ENCODE measurements around the gene ANKS1B.
"Not testable (repeated sequence)": the region's sequence is repeated elsewhere in the genome, so short reads cannot be mapped to it uniquely, and the experiment has no call there.

Gene ANKS1B

DNA sequence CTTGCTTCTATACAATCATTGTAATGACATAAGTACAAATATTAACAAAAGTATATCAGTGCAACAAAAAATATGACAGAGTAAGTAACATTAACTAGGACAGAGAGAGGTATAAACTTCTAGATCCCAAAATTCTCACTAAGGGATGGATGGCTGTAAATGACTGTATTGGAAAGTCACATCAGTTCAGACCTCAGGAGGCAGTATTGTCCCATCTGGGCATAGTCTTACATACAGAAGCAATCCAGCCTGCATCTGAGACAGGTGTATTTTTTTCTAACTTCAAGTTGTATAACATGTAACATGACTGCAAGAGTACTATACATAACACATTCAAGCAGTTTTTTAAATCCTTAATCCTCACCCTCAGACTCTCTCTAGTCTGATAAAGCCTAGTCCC is 238.2 kb downstream of the ANKS1B start:
- FAIRE-seq: no peak

GRCh38 chr12:99745895-99746294 is 238.8 kb downstream of the ANKS1B start:
- FAIRE-seq: peak; percentile 64

GRCh38 chr12:99745121-99745520 is 239.6 kb downstream of the ANKS1B start:
- FAIRE-seq: no peak

- no peak for FAIRE-seq
Measured at GRCh38 chr12:99736760-99737269, 247.9 kb downstream of the ANKS1B start.

DNA sequence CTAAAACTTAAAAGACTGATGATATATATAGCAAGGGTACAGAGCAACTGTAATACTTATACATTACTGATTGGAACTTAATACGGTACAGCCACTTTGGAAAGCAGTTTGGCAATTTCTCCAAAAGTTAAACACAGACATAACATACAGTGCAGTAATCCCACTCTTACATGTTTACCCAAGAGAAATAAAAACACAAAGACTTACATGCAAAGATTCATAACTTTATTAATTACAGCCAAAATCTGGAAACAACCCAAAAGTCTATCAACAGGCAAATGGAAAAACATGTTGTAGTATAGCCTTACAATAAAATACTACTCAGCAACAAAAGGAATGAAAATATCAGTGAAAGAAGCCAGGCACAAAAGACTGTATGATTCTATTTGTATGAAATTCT is 252.6 kb downstream of the ANKS1B start:
- FAIRE-seq: no peak

GRCh38 chr12:99722690-99723486 is 261.8 kb downstream of the ANKS1B start:
- no peak for FAIRE-seq

DNA sequence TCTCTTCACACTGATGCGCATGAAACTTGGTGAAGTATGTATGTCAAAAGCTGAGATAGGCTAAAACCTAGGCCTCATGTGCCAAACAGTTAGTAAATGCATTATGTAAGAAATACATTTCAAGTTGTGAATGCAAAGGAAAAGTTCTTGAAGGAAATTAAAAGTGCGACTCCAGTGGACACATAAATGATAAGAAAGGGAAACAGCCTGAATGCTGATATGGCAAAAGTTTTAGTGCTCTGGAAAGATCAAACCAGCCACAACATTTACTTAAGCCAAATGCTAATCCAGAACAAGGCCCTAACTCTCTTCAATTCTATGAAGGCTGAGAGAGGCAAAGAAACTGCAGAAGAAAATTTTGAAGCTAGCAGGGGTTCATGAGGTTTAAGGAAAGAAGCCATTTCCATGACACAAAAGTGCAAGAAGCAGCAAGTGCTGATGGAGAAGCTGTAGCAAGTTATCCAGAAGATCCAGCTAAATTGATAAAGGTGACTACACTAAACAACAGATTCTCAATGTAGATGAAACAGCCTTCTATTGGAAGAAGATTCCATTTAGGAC is 262.9 kb downstream of the ANKS1B start:
- no peak for FAIRE-seq

DNA sequence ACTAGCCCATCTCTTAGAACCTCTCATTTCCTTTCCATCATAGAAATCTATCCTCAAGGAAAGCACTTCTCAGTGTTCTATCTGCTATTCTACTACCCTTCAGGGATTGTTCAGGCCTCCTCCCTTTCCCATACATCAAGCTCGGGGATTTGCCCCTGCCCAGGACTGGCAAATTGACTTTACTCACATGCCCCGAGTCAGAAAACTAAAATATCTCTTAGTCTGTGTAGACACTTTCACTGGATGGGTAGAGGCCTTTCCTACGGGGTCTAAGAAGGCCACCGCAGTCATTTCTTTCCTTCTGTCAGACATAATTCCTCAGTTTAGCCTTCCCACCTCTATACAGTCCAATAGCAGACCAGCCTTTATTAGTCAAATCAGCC is 264.7 kb downstream of the ANKS1B start:
- FAIRE-seq: not testable (repeated sequence)

DNA sequence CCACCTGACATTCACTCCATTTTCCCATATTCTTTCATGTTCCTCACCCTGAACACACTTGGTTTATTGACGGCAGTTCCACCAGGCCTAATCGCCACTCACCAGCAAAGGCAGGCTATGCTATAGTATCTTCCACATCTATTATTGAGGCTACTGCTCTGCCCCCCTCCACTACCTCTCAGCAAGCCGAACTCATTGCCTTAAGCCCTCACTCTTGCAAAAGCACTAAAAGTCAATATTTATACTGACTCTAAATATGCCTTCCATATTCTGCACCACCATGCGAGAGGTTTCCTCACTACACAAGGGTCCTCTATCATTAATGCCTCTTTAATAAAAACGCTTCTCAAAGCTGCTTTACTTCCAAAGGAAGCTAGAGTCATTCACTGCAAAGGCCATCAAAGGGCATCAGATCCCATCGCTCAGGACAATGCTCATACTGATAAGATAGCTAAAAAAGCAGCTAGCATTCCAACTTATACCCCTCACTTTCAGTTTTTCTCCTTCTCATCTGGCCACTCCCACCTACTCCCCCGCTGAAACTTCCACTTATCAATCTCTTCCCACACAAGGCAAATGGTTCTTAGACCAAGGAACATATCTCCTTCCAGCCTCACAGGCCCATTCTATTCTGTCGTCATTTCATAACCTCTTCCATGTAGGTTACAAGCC is 265.2 kb downstream of the ANKS1B start:
- FAIRE-seq: not testable (repeated sequence)

DNA sequence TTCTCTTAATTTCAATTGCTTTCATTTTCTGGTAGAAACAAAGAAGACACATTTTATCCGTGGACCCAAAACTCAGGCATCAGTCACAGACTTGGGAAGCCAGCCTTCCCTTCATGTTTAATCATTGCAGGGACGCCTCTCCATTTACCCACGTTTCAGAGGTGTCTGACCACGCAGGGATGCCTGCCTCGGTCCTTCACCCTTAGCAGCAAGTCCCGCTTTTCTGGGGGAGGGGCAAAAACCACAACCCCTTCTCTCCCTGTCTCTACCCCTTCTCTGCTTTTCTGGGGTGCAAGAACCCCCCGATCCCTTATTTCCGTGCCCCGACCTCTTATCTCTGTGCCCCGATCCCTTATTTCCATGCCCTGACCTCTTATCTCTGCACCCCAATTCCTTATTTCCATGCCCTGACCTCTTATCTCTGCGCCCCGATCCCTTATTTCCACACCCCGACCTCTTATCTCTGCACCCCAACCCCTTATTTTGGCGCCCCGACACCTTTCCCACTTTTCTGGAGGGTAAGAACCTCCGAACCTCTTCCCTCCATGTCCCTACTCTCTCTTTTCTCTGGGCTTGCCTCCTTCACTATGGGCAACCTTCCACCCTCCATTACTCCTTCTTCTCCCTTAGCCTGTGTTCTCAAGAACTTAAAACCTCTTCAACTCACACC is 268.8 kb downstream of the ANKS1B start:
- FAIRE-seq: not testable (repeated sequence)

- not testable (repeated sequence) for FAIRE-seq
Measured at GRCh38 chr12:99714921-99715320, 269.8 kb downstream of the ANKS1B start.

- FAIRE-seq: no peak
Measured at GRCh38 chr12:99713946-99714520, 270.7 kb downstream of the ANKS1B start.

DNA sequence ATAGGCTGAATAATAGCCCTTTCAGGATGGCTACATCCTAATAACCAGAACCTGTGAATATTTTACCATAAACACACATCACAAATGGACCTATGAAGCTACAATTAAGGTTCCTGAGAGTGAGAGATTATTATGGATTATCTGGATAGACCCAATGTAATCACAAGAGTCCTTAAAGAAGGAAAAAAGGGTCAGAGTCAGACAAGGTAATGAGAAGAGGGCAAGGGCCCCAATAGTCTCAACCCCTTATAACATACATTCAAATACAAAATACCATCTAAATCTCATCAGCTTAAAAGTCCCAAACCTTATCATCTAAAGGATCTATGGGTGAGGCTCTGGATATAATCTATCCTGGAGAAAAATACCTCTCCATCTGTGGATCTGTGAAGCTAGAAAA is 272.5 kb downstream of the ANKS1B start:
- no peak for FAIRE-seq

- no peak for FAIRE-seq
Measured at GRCh38 chr12:99711246-99711645, 273.5 kb downstream of the ANKS1B start.

GRCh38 chr12:99709619-99710018 is 275.1 kb downstream of the ANKS1B start:
- no peak for FAIRE-seq

DNA sequence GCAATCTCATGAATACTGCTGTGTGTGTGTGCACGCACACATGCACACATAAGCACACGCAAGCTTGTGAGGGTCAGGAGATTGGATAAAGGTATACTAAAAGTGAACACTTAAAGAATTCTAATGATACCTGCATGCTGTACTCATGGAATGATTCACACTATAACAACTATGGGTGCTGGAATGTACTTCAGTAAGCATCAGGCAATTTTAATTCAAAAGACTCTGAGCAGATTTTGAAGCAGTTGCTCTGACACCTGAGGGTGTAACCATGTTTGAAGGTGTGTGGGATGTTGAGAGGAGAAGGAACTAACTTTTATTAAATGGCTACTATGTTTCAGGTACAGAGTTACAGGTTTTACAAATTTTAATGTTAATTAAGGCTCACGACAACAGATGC is 275.6 kb downstream of the ANKS1B start:
- no peak for FAIRE-seq

GRCh38 chr12:99707883-99708282 is 276.9 kb downstream of the ANKS1B start:
- no peak for FAIRE-seq

GRCh38 chr12:99706736-99707473 is 277.8 kb downstream of the ANKS1B start:
- no peak for FAIRE-seq

DNA sequence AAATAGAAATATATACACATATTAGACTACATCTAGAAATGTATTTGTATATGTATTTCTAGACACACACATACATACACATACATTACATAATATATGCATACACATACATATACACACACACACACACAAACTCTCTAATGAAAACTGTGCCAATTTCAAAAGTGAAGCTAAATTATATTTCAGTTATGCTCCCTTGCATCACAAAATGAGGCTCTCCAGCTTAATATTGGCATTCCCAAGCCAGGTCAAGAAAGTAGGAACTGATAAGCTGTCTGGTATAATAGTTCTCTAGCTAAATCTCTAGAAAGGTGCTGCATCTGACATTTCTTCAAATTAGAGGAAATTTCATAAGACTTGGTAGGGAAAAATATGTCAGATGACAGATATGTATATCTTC is 280.3 kb downstream of the ANKS1B start:
- FAIRE-seq: no peak

DNA sequence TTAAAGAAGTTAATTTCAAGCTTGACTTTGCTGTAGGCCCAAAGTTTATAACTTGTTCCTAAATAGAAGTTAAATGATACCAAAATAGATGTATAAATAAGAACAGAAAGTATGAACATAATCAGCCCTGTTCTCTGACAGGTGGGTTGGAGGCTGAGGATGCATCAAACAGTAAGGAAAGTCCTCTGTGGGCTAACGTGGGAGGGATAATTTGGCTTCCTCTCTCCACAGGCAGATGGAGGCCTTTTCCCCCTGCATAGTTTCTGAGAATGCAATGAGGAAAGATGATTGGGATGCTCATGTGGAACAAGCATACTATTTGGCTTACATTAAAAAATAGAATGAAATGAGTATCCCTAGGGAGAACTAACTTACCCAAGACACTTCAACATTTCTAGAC is 280.7 kb downstream of the ANKS1B start:
- FAIRE-seq: no peak

DNA sequence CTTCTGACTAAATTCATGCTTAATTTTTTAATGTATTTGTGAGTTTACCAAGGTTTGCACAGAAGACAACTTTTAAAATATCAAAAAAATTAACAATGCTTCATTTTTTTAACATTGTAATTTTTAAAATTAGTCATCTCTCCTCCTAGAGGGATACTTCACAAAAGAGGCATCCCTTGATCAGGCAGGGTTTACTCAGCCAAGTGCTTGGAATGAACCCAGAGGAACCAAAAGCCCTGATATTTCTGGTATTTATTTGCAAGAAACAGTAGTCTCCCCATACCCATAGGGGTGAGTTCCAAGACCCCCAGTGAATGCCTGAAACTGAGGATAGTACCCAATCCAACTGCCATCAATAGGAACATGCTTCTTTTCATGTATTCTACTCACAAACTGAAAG is 284.7 kb downstream of the ANKS1B start:
- FAIRE-seq: no peak

DNA sequence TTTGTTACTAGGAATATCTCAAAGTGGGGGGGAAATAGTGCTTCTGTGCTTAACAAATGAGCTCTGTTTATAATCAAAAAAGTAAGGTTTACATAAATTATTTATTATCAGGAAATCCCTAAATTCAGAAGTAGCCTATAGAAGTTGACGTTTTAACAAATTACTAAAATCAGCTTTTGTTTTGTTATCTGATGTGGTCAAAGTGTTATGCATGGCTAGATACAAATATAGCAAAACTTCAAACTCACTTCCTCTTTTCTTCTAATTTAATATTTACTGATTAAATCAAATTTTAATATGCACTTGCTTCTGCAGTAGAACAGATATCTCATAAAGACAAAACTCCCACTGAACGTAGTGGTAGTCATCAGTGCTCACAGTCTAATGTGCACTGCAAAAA is 289.7 kb downstream of the ANKS1B start:
- no peak for FAIRE-seq

Measured in islet of Langerhans (tissue), 1 donor.